HK-2 (cell line): Measurements from ENCODE around the gene PPFIBP2.

Experiments
- DNase-seq: peaks from one replicate; pipeline ENCODE4 v3.0.0-alpha.2; 2018; ENCODE audit not compliant: unreplicated experiment

The PPFIBP2 gene

DNA sequence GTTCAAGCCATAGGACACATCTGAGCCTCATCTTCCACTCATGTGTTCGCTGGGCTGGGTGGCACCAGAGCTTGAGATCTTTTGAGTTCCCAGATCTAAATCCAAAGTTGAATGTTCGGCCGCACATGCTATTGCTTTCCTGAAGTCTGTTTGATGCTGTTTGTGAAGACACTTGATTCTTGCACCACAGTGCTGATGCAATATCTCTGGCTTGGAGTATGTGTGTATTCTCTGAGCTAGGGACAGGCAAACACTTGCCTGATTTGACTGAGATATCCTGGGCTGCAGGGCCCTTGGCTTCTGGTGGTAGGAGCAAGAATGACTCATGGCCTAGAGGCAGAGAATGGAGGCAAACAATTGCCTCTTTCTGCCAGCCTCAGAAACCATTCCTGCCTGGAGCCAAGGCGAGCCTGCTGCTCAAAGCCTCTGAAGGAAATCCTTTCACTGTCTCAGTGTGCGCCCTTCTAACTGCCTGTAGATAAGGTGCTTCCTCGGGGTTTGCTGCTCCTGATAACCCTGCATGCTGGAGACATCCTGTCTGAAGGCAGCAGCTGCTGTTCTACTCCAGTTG, 86.5 kb downstream of the PPFIBP2 start:
- DNase-seq = no peak

GRCh38 chr11:7603031-7603781, 89.4 kb downstream of the PPFIBP2 start:
- DNase-seq = no peak

- no peak for DNase-seq
These were observed 90.6 kb downstream of the PPFIBP2 start for GRCh38 chr11:7604331-7604955.

DNA sequence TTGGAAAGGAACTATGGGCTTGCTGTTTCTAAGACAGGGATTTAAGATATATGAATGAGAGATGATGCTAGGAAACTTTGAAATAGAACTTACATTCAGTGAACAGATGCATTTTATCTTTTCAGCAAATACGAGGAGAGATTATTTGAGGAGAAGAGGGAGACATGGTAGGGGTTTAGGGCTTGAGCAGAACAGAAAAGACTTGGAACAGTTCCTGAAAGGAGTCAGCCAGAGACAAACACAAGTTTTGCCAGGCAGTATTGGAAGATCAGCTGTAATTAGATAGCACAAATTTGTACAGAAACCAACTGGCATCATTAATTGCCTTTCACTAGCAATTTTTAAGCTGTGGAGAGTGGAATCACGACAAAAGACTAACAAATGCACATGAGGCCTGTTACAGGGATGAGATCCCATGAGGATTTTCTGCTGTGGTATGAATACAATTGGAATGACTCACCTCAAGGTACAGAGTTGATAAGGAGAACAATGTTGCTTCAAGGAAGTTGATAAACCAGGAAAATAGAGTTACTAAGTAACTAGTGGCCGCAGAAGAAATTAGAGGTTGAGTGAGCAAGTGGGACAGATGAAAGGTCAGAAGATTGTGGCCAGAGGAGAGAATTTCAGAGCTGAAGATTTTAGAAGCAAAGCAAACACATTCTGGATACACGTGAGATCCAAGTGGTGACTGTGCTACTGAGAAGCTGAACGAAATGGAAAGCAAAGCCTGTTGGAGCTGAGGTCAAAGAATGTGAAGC, 91.6 kb downstream of the PPFIBP2 start:
- peak; percentile 13 for DNase-seq

DNA sequence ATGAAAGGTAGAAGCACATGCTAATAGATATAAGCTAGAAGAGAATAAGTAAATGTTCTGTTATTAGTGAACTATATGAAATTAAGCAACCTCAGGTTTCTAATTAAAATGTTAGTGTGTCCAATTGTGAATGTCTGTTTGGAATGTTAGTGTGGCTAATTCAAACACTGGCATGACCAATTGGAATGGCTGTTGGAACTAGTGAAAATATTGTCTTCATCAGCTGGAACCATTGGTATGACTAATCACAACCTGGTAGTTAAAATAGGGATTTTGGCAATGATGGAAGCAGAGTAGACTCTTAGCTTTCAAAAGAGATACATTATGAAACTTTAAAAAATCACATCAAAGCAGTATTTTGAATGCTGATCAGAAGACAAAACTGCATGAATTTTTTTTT, 92.7 kb downstream of the PPFIBP2 start:
- DNase-seq = no peak

GRCh38 chr11:7609015-7609414, 95.2 kb downstream of the PPFIBP2 start:
- DNase-seq = no peak

DNA sequence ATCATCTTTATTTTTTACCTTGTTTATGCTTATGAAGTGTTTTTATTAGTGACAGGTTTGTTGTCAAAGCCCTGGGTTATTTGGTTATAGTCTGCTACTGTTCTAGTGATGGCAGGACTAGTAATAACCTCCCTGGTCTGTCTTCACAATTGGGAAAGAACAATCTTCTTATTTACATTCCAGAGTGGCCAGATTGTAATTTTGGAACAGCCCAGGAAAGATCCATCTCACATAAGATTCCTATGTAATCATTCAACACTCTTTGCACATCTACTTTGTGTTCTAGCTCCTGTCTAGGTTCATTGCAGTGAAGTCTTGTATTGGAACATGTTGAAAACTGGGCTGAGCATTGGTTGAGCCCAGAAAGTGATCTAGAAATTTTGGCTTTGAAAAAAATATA, 95.7 kb downstream of the PPFIBP2 start:
- no peak for DNase-seq

DNA sequence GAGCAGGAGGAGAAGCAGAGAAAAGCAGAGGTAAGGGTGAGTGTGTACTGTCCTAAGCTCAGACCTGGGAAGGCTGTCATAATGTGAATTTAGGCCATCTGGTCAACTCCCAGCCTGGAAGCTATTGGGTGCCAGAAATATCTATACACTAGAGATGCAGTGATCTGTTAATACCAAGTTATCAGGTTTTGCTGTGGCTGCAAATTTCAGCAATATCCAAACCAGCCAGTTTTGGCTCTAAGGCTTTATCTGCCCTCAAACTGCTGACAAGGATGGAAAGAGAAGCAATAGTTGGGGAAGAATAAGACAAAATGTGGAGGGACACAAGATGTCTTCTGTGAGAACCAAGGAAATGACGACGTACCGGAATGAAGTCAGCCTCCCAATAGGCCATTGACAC, 96.6 kb downstream of the PPFIBP2 start:
- no peak for DNase-seq

DNA sequence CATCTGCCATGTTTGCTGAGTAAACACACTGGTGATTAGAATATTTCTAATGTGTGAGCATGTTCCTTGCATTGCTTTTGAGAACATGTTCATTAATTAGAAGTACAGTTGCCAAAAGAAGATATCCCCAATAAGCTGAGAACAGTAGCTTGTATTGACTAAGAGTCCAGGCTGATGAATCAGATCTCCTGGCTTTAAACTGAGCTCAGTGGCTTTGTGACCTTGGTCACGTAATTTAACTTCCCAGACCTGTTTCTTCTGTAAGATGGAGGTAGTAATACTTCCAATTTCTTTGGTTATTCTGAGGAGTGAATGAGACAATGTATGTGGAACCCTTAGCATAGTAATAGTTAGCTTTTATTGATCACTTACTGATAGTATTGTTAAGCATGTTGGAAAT, 97.6 kb downstream of the PPFIBP2 start:
- no peak for DNase-seq

DNA sequence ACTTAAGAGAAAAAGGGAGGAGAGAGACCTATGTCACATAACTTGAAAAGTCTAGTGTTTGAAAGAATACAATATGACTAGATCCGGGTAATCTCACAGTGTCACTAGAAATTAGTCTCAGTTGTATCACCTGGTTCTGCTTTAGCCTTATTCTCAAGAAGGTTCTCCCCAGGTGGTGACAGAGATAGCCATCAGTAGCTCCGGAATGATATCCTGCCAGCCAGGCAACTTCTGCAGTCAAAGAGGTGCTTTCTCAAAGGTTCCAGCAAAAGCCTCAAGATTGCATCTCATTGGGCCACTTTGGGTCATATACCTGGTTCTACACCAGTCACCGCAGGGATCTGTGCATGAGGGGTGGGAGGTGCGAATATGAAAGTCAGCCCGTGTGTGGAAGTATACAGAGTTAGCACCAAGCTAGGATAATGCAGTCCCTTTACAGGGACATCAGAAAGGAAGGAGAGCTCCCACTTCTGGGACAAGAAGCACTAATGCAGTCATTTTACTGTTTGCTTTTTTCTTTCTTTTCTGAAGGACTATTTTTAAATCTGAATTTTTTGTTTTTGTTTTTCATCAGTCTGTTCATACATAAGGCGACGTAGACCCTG, 98.4 kb downstream of the PPFIBP2 start:
- DNase-seq = no peak

DNA sequence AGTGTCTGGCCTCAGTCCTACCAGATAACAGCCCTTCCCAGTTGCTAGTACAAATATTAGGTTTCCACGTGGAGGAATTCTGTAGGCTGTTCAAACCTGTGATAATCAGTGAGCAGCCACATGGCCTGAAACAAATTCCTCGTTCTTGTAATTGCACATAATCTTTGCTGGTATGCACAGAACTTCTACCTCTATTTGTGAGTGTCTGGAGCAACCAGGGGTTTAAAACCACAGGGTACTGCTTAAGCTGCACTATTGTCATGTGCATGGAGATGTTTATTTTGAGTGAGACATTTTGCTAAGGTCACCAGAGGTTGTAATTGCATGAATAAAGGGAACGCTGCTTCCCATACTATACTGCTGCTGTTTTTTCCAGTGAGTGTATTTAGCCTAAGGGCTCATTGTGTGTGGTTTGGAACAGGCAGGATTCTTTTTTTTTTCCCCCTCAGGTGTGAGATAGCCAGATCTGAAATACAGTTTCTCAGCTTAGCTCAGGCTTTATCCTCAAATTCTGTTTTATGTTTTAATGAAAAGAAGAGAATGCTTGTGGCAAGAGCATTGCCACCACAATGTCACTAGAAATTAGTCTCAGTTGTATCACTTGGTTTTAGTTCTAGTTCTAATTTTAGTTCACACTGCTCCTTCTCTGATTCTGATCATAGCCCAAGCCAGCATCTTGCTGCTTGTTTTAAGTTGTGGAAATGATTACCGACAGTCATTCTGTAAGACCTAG, 99.0 kb downstream of the PPFIBP2 start:
- no peak for DNase-seq

DNA sequence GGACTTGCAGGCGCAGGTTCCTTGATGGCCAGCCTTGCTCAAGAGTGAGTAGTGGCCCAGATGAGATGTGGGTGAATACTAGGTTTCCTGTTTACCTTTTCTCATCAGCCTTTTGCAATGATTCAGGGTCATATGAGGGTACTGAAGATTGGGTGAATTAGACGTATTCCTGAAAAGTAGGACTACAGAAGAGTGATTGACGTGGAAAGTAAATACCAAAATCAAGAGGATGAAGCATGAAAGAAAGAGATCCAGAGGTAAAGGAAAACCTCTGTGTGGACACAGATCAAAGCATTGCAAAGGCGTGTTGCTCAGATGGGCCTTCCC, 99.6 kb downstream of the PPFIBP2 start:
- DNase-seq = no peak

GRCh38 chr11:7614656-7615055, 100.9 kb downstream of the PPFIBP2 start:
- no peak for DNase-seq

DNA sequence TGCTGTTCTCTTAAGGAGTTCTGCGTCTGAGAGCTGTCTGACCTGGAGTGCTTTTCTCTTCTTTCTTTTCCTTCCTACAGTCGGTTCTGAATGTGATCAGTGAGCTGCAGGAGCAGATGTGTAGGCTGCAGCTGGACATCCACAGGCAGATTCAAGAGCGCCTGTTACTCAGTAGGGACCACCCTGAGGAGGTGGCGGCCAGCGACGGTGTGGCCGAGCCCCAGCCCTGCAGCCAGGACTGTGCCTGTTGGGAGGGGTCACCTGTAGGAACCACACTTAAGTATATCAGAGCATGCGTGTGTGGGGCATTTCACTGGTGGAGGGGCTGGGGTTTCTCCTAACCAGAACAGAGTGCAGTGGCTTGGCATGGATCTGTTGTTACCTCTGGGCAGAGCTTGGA, 103.2 kb downstream of the PPFIBP2 start:
- DNase-seq = no peak

GRCh38 chr11:7619322-7619721, 105.5 kb downstream of the PPFIBP2 start:
- DNase-seq = no peak

GRCh38 chr11:7621090-7621489, 107.3 kb downstream of the PPFIBP2 start:
- no peak for DNase-seq

- no peak for DNase-seq
These were observed 107.8 kb downstream of the PPFIBP2 start for GRCh38 chr11:7621554-7621953.

- no peak for DNase-seq
These were observed 108.9 kb downstream of the PPFIBP2 start for GRCh38 chr11:7622721-7623120.

GRCh38 chr11:7628660-7629059, 114.9 kb downstream of the PPFIBP2 start:
- no peak for DNase-seq

GRCh38 chr11:7630002-7630401, 116.2 kb downstream of the PPFIBP2 start:
- no peak for DNase-seq

- DNase-seq = no peak
These were observed 118.4 kb downstream of the PPFIBP2 start for GRCh38 chr11:7632211-7632610.

GRCh38 chr11:7635137-7635536, 121.3 kb downstream of the PPFIBP2 start:
- no peak for DNase-seq
